Prostate gland (tissue), 2 donors: ENCODE results near the gene GSE1.

Experiments used
- CTCF ChIP-seq, 4 experiments: fragments of 200-600 bp in 2 of 4; fragments of 450-650 bp in 2 of 4; sonication (generic) in 2 of 4; IDR thresholded peaks; 1 replicate in 3 of 4; 2 replicates in 1 of 4; pipeline ENCODE4 v1.5.1; 2016 to 2019; ENCODE audit warnings: antibody characterized with exemption in 4 of 4, mild to moderate bottlenecking in 2 of 4, moderate library complexity in 2 of 4
- POLR2A ChIP-seq: fragments of 450-650 bp; IDR thresholded peaks from one replicate; pipeline ENCODE4 v1.6.1; 2016; ENCODE audit warnings: antibody characterized with exemption, mild to moderate bottlenecking

GRCh38 chr16:85578599-85578948 is 34.5 kb upstream of the GSE1 start:
- TF ChIP-seq CTCF (IDR thresholded peaks at IDR 0.05), result no peak
- no peak for TF ChIP-seq POLR2A
